Activated CD4-positive, alpha-beta T cell treated with anti-CD3 and anti-CD28 coated beads for 24 hours (primary cell): ENCODE results near the gene OPCML.

Experiments used
- DNase-seq, 2 donors: peaks; one replicate each; pipeline ENCODE4 v3.0.0-alpha.2; 2020; ENCODE audit warnings: low read depth in 2 of 2

Gene OPCML

DNA sequence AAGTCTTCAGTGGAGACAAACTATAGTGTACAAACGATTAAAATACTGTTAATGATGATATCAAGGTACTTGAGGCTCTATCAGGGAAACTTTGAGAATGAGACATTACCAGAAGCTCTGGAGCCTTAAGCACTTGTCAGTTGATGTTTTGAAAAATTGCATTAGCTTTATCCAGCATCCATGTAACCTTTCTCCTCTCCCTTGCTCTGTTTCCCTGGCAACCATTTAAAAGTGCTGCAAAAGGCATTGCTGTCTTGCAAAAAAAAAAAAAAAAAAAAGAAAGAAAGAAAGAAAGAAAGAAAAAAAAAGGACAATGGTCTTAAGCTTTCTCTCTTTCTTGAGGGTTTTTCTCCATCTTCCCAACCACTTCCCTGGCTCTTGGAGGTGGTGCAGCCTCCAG is 787.0 kb downstream of the OPCML start:
- no peak for DNase-seq

DNA sequence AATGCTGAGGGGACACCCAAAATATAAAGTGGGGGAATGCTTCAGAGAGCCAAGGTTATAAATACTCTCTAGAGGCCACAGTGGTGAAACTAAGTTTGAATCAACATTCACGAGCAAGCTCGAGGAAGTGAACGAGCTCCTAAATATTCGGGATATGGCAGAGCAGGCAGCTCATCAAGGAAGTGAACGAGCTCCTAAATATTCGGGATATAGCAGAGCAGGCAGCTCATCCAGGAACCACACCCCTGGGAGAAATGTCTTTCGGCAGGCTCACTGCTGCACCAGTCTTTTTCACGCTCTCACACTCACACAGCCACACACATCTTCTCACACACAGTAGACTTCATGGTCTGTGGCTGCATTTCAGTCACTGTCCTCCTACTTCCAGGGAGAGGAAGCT is 787.5 kb downstream of the OPCML start:
- DNase-seq, result no peak

DNA sequence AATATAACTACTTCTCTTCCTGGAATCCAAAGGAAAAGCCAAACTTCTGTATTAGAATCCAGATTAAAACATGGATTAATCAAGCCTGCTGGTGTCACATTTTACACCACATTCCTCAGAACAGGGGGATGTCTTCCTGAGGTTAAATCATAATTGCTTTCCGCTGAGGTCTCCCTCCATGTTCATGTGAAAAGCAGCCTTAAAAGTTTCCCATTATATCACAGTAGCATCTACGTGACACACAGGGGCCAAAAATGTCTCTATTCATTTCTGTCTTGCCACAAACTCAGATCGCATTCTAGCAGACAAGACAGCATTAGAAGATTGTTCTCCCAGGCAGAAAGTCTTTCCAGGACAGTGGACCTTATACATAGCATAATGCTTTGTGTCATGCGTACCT is 788.7 kb downstream of the OPCML start:
- no peak for DNase-seq

DNA sequence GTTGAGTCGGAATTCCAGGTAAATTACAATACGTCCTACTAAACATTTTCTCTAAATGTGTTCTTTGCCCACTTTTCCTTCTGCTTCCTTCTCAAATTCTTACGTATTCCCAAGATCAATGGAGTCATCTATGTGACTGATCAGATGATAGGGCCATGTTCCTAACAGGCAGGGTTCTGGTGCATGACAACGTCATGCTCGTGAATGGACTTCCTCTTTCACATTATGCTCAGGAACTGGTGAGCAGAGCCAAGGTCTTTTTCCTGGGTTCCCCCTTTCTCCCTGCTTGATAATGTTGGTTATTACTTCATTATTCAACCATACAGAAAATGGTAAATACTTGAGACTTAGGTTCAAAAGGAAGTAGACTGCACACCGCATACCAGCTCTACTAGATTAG is 789.4 kb downstream of the OPCML start:
- DNase-seq, result no peak

DNA sequence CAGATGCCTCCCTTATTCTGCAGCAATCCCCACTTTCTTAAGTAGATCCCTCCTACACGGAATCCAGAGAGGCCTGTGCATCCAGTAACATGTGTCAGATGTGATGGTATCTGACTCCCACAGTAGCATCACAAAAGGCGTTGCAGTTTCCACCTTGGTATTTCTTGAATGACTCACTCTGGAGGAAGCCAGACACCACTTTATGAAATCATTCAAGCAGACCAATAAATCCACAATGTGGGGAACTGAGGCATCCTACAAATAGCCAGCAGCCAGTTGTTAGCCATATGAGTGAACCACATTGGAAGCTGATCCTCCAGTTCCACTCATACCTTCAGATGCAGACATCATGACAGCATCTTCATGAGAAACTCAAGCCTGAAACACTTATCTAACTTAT is 798.1 kb downstream of the OPCML start:
- no peak for DNase-seq

DNA sequence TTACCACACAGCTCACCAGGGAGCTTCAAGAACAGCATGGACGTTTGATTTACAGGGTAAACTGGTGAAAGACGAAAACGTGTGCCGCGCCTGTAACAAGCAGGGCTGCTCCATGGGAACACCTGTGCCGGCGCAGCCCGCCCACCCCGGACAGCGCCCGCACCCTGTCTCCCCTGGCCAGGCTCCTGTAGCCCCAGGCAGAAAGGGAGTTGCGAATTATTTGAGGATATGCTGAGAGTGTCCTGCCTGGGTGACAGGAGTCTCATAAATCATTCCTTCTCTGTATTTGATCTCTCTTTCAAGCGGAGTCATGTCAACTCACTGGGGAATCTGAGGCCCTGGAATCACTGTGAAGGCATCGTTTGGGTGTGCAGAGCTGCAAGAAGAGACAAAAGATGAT is 804.3 kb downstream of the OPCML start:
- DNase-seq, result no peak

DNA sequence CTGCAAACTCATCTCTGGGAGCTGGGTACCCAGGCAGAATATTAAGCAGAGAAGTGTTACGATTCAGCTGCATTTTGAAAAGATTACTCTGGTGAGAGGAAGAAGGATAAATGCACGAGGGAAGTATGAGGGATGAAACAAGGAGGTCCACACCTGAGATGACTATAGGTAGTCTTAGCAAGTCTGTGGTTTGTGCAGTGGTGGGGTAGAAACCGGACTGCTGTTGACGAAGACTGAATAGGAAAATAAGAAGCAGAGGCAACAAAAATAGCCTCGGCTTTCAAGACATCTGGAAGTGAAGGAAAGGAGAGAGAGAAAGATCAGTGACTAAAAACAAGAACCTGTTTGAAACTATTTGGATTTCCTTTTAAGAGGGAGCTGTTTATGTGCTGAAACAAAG is 810.8 kb downstream of the OPCML start:
- no peak for DNase-seq

DNA sequence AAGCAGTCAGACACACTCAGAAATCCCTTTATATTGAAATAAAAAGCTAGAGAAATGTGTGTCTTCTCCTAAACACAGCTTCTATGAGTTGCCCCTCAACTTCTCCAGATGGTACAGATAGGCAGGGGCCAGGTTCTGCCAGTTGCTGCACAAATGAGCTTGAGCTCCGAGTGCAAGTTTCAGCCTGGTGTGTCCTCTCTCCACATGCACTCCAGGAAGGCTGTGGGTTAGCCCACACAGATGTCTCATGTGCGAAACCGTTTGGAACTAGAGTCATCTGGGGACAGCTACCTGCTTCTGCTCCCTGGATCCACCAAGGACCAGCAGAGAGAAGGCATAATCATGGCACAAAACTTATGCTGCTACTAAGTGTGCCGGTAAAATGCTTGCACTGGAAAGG is 812.6 kb downstream of the OPCML start:
- no peak for DNase-seq

DNA sequence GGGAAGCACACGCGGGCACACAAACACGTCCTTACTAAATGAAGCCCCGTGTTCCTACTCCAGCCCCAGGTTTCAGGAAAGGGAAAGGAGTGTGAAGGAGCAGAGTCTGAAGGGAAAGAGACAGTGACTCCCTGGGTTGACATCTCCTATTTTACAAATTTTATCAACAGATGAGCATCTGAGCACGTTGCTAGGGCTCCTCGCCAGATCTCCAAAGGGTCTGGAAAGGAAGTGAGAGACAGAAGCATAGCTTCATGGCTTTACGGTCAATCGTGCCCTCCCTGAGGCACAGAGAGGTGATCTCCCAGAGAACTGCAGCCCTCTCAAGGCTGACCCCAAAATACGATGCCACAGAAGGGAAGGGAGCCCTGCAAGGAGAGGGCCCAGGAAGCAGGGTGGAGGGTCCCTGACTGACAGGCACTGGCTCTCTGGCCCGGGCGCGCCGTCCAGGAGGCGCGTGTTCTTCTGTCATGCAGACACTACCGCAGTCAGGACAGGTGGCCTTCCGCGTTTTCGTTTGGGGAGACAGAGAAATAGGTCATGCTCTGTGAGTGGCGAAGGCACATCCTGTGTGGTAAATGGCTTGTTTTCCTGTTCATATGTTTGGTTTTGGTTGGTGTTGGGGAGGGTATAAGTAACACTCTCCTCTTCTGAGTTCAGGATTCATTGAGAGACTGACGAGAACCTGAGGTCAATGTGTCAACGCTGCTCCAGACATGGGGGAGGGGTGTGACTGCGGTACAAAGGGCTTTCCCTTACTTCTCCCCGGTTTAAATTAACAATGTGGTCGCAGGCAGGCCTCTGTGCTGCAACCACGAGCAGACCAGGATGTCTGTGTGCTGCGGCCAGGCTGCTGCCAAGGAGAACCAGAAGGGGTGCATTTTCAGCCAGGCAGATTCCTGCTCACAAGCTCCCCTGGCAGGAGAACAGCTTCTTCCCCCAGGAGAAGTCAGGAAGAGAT is 813.3 kb downstream of the OPCML start:
- no peak for DNase-seq

DNA sequence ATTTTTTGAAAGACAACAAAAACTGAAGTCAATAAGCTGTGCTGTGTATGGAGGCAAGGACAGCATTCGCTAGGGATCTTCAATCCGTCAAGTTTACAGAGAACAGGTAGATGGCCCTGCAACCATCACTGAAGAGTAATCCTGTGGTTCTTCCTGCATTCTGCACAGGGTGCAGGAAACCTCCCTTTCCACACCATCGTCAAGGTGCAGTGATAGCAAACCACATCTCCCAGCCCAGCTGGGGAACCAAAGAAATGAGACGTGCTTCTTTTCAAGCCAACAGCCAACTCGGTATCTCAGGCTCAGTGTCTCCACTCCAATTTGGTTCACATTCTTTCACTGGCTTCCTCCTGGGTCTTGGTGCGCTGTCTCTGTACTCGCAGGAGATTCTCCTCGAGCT is 814.5 kb downstream of the OPCML start:
- DNase-seq, result no peak

DNA sequence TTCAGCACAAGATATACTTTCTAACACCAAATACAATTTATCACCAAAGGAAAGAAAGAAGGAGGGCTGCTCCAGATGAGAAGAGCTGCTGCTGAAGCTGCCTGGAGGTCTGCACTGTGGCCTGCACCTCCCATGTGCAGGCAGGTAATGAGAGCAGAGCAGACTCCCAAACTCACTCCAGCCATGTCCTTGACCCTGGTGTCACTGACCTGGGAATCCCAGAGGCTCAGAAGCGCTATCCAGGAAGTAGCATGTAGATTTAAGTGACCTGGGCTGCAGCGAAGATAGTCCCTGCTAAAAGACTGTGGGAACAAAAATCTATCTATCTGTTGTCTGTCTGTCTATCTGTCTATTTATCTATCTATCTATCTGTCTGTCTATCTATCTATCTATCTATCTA is 816.3 kb downstream of the OPCML start:
- DNase-seq, result no peak

DNA sequence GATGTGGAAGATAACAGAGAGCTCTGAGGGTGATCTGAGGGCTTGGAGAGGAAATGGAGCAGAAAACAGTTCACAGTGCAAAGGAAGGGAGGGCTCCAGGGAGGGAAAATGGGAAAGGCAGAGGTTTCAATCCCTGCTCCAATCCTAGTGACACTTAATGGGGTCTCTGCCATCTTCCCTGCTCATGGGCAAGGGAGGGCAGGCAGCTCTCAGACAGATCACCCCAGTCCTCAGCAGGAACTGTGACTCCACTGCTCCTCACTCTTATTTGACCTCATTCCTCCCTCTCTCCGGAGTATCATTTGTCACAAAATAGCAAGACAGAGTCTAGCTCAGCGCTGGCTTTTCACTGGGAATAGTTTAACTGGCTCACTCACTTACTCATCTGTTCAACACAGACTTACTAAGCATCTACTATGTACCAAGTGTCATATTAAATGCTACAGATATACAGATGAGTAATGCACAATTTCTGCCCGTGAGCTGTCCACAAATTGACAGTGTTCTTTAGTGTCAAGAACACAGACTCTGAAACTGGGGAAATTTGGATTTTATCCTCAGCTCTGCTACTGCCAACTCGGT is 817.4 kb downstream of the OPCML start:
- no peak for DNase-seq

DNA sequence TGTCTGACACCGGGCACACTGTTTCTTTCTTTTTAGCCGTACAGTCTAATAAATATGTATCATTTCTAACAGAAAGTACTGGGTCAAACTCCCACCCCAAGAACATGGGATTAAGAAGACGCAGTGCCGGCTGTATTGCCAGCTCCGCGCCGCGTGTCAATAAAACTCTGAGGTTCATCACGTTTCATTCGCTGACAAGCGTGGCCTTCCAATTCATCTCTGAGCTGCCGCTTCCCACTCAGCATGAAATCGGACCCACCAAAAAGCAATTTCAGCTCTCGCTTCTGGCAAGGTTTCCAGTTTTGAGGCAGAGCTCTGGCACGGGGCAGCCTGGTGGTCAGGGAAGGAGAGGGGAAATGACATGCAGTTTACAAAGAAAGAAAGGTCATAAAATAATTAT is 819.8 kb downstream of the OPCML start:
- DNase-seq, result no peak

DNA sequence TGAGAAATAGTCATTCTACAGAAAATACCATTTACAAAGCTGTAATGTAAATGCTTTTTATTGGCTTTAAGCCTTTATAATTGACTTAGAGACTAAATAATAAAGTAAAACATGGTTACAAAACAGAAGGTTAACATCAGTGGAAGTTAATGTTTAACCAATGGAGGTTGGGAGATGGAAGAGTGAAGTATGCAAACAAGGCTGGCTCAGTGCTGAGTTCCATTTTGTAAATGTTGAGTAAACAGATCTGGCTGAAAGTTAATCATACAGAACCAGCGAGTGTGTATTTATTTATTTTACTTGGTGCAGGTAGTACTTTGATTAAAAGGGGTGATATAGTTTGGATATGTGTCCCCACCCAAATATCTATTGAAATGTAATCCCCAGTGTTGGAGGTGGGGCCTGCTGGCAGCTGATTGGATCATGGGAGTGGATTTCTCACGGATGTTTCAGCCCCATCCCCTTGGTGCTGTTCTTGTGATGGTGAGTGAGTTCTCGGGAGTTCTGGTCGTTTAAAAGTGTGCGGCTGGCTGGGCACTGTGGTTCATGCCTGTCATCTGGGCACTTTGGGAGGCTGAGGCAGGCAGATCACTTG is 827.4 kb downstream of the OPCML start:
- no peak for DNase-seq

DNA sequence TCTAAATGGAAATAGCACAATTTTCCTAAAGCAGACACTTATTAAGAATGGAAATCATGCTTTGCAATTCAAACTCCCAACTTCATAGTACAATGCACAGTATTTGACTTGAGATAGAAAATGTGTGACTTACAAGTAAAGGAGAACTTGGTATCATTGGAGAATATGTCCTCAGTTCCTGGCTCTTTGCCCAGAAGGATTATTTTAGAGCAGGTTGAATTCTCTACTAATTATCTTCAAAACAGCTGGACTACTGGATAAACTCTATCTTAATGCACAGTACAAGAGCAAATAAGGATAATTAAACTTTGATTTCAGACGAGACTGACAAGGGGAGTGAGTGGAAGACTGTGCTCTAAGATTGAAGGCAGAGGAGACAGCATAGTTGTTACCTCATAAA is 839.4 kb downstream of the OPCML start:
- DNase-seq, result no peak

DNA sequence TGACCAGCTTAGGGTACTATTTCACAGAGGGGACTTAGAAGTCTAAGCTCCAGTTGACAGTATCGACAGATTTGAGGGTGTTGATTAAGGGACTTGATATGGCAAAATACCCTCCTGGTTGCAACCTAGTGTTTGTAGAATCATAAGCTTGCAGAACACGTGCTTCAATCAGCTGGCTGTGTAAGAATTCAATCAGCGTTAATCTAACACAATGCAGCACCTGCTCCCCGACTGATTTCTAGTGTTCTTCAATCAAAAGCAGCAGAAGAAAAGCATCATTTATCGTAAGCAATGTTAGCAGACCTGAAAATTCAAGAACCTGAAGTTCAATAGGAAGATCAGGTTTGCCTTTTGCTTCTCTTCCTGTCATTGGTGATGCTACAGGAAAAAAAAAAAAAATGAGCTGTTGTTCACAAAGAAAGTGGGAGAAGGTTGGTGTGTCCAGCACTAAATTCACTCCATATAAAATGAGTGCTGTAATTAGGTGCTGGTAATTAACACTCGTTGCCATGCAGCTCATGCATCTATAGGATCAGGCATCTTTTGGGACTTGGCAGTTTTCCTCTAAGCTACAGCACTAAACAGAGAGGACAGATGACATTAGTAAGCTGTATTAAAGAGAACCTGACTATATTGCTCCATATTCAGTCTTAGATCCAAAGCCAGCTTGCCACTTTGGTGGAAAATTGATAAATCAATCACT is 840.3 kb downstream of the OPCML start:
- no peak for DNase-seq

DNA sequence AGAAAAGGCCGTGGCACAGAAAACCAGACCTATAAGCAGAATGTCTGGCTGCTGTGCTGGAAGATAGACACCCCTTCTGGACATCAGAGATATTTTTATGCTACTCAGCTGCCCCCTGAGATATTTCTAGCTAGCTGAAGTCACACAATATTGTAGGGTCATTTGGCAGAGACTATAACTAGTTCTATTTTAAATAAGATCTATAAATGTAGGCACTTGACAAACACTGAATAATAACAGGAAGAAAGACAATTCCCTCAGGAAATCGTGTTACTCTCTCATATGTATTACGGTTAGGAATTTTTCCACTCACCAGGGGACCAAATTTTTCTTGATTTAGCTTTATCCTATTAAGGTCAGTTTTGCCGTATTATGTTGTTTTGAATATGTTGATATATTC is 845.4 kb downstream of the OPCML start:
- no peak for DNase-seq

DNA sequence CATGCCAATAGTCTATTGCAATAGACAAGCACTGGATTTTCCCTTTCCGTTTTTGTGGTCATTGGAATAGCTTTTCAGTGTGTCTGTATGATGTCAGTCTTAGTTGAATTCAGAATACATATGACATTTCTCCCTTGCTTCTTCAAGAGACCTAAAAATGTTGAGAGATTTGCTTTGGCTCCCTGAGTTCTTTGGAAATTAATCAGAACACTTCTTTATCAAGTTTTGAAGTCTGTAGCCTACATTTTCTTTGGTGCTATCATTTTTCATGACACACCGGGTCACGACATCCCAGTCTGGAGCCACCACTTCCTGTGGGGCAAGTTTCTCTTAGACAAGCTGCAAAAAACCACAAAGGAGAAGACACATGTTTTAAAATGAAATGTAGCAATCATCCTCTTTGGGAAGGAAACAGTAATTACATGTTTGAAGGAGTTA is 847.1 kb downstream of the OPCML start:
- no peak for DNase-seq

DNA sequence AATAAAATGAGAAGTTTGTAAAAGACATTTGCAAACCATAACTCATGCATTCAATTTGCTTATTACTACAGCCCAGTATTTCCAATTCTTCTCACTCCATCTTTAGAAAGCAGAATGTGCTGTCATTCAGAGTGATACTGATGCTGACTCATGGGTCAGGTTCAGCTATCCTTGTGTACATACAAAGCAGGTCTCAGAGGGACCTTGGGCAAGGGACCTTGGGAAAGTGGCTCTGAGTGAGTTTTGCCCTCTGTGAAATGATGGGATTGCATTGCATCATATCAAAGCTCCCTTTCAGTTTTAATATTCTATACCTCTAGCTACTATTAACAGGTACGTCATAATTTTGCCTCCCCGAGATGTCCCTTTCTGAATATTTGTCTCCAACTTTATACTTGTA is 848.7 kb downstream of the OPCML start:
- DNase-seq, result no peak

DNA sequence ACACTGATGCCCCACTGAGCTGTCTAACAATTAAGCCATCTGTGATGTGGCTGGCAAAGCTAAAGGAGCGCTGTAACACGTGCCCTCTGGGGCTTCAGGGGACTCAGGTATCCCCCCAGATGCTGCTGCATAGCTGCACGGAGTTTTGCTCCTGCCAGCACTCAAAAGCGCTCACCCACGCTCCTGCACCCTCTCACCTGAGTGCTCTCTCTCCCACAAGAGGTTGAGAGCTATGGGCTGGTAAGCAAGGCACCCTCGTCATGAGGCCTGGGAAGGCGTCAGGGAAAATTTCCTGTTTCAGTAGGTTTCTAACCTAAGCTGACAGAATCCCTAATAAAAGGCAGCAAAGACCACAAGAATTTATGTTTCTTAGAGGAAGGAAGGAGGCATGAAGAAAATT is 850.3 kb downstream of the OPCML start:
- DNase-seq, result no peak

DNA sequence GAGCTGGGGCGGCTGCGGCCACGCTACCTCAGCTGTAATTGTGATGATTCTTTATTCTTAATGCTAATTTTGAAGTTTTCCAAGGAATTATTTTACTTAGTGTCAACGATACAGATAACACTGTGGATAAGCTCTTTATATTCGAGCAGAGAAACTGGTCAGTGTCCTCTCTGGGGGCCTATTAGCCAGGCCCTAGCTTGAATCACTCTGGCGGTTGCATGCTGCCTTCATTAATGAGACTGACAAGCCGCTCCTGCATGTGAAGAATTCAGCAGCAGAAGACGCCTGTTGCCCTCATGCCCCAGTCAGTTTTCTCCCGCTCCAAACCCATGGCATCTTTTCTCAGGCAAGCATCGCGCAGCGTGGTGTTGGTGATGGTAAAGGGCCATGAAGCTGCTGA is 851.7 kb downstream of the OPCML start:
- no peak for DNase-seq

DNA sequence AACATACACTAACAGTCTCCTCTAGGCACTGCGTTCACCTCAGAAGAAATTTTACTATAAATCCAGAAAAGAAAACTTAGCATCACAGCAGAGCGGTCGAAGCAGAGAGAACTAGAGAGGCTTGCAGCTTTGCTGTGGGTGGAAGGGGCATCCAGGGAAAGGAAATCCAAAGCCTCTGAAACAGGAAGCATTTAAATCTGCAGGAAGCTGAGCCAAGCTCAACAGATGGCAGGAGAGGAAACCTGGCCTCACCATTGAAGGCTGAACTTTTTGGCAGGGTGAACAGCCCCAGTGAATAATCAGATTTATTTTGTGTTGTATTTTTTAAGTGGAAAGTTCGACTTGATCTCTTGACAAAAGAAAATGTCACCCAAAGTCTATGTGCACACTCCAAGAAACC is 858.1 kb downstream of the OPCML start:
- no peak for DNase-seq
